ENCODE measurements around the gene STK32B. TPM values are rescaled to one million over a fixed set of nuclear protein-coding genes. Genes with fewer than 3 reads are reported as not detected.

STK32B gene
- total and polyA plus RNA-seq, 2 donors (not counting 3 experiments of a cell fraction or from before 2014, with no cell fraction given), result 5.6 to 7.8 TPM

GRCh38 chr4:5259471-5259870 is 208.2 kb downstream of the STK32B start:
- no peak overlapping the region for H2AFZ ChIP-seq (ENCODE audit: low read depth, low read length)
- H3K9me3 ChIP-seq (replicated peaks; ENCODE audit: control insufficient read depth, insufficient read depth, low read length), result peaks cover 1% of the 10 kb centered on the region
- BruUV-seq (replicated peaks), result no TSS peak
- H3K36me3 ChIP-seq (ENCODE audit: control insufficient read depth in 2 of 2, extremely low read depth in 1 of 2, insufficient read depth in 2 of 2, low read length in 2 of 2), result no peaks in the 10 kb centered on the region
- POLR2A ChIA-PET, result no interaction called here
- TF ChIP-seq MAX (IDR thresholded peaks at IDR 0.05; ENCODE audit: insufficient read depth, insufficient read length), result no peak
- TF ChIP-seq GATA2 (IDR thresholded peaks at IDR 0.05; ENCODE audit: insufficient read depth, insufficient read length, low read depth, low read length), result no peak
- no peak for TF ChIP-seq POLR2A (IDR thresholded peaks at IDR 0.05; ENCODE audit: low read depth, low read length)
- no peak for TF ChIP-seq POLR2AphosphoS5 (IDR thresholded peaks at IDR 0.05; ENCODE audit: insufficient read depth, low read depth, low read length)
- TF ChIP-seq, protein P1, sequence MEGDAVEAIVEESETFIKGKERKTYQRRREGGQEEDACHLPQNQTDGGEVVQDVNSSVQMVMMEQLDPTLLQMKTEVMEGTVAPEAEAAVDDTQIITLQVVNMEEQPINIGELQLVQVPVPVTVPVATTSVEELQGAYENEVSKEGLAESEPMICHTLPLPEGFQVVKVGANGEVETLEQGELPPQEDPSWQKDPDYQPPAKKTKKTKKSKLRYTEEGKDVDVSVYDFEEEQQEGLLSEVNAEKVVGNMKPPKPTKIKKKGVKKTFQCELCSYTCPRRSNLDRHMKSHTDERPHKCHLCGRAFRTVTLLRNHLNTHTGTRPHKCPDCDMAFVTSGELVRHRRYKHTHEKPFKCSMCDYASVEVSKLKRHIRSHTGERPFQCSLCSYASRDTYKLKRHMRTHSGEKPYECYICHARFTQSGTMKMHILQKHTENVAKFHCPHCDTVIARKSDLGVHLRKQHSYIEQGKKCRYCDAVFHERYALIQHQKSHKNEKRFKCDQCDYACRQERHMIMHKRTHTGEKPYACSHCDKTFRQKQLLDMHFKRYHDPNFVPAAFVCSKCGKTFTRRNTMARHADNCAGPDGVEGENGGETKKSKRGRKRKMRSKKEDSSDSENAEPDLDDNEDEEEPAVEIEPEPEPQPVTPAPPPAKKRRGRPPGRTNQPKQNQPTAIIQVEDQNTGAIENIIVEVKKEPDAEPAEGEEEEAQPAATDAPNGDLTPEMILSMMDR (IDR thresholded peaks at IDR 0.05; ENCODE audit: extremely low read depth in 1 of 2, insufficient read depth in 1 of 2, low read depth in 1 of 2, low read length in 2 of 2), result no peak
- TF ChIP-seq MYC (IDR thresholded peaks at IDR 0.05; ENCODE audit: low read depth, low read length), result no peak
- TF ChIP-seq EZH2 (IDR thresholded peaks at IDR 0.05; ENCODE audit: borderline replicate concordance, low read depth, low read length, severe bottlenecking), result no peak
- no peak for TF ChIP-seq FOS (IDR thresholded peaks at IDR 0.05; ENCODE audit: borderline replicate concordance, insufficient read depth, low read length)
- TF ChIP-seq JUN (IDR thresholded peaks at IDR 0.05; ENCODE audit: borderline replicate concordance, insufficient read depth, insufficient read length, low read depth), result no peak
- intact Hi-C loops (cut with micrococcal nuclease), result no loop called here
- FAIRE-seq (no peak), DNase-seq (ENCODE audit: low read depth, low spot score) (no peak)
- no peak overlapping the region for H3K4me2 ChIP-seq (ENCODE audit: insufficient read depth, low read length)
- H3K4me1 ChIP-seq (ENCODE audit: control insufficient read depth, extremely low read depth, insufficient read depth, low read length), result no peaks in the 10 kb centered on the region
- no peaks in the 10 kb centered on the region for H3K79me2 ChIP-seq (ENCODE audit: control insufficient read depth, insufficient read depth, low read length)
- dilution Hi-C loops (cut with MboI; ENCODE audit: extremely low pct_ligation_motif_present, low sequenced_read_pairs), result no loop called here
- CTCF ChIA-PET, result no interaction called here
- no peak overlapping the region for H3K9ac ChIP-seq (replicated peaks; ENCODE audit: extremely low read depth, insufficient read depth, low read length)
- no peaks in the 10 kb centered on the region for H3K9me1 ChIP-seq (replicated peaks; ENCODE audit: control insufficient read depth, extremely low read depth, insufficient read depth, low read length)
- H4K20me1 ChIP-seq (replicated peaks; ENCODE audit: control insufficient read depth, extremely low read depth, insufficient read depth, low read length), result no peaks in the 10 kb centered on the region
- H3K27ac ChIP-seq (ENCODE audit: insufficient read depth, low read depth, low read length), result no peak overlapping the region
- no peaks in the 10 kb centered on the region for H3K27me3 ChIP-seq (ENCODE audit: control insufficient read depth in 2 of 2, insufficient read depth in 2 of 2, low read length in 2 of 2)
- H3K4me3 ChIP-seq (replicated peaks in 1 of 3; ENCODE audit: insufficient read depth in 1 of 3, low read depth in 1 of 3, low read length in 3 of 3), result no peak overlapping the region

Measured in endothelial cell of umbilical vein (primary cell).